IMR-90 (cell line): Measurements from ENCODE around the gene DBNDD1. TPM values are rescaled to one million over a fixed set of nuclear protein-coding genes. Genes with fewer than 3 reads are reported as not detected.

Experiments
- ATAC-seq: fragments of 200-7000 bp; cut with Tn5 transposase; 2 replicates; pipeline ENCODE4 v1.9.1; 2020; ENCODE audit warnings: low read depth, mild to moderate bottlenecking, moderate library complexity
- BruUV-seq: library from RNA; stranded (reverse); fragments of 400-500 nt; replicated peaks from 2 replicates; lab custom pipeline; 2021; lab: Mats Ljungman, UMichigan
- CTCF ChIA-PET: fragments of 300-600 bp; formaldehyde crosslinking; extraction: SDS; loops from one replicate; lab custom pipeline; 2021; ENCODE audit warnings: antibody characterized with exemption; lab: Yijun Ruan, JAX
- POLR2A ChIA-PET: fragments of 300-600 bp; sonication (Branson Sonifier 250); formaldehyde crosslinking; loops from one replicate; lab custom pipeline; 2022; ENCODE audit warnings: antibody characterized with exemption; ENCODE audit not compliant: unreplicated experiment; lab: Charles Lee
- DNase-seq: peaks from one replicate; pipeline ENCODE4 v3.0.0; 2013
- H2AFZ ChIP-seq: replicated peaks from 2 replicates; pipeline ENCODE3; 2013; ENCODE audit warnings: low read length, mild to moderate bottlenecking; ENCODE audit not compliant: poor library complexity
- H2AK5ac ChIP-seq: 2 replicates; pipeline ENCODE4 v1.6.1; 2013; ENCODE audit warnings: low read depth, low read length, inconsistent platforms
- H2AK9ac ChIP-seq: replicated peaks from 2 replicates; pipeline ENCODE3; 2013; ENCODE audit warnings: mild to moderate bottlenecking, low read depth, low read length, moderate library complexity; ENCODE audit not compliant: poor library complexity
- H2BK120ac ChIP-seq: 2 replicates; pipeline ENCODE4 v1.6.1; 2013; ENCODE audit warnings: low read depth, low read length, inconsistent platforms
- H2BK15ac ChIP-seq: 3 replicates; pipeline ENCODE4 v1.6.1; 2013; ENCODE audit warnings: low read depth, low read length, inconsistent platforms
- H2BK20ac ChIP-seq: 2 replicates; pipeline ENCODE4 v1.6.1; 2013; ENCODE audit warnings: low read depth, mild to moderate bottlenecking, inconsistent platforms, low read length, moderate library complexity
- H2BK5ac ChIP-seq: 2 replicates; pipeline ENCODE4 v1.6.1; 2013; ENCODE audit warnings: mild to moderate bottlenecking, low read depth, low read length, inconsistent platforms; ENCODE audit not compliant: poor library complexity, severe bottlenecking
- H3K14ac ChIP-seq: replicated peaks from 2 replicates; pipeline ENCODE4 v1.6.1; 2013; ENCODE audit warnings: low read depth, low read length, inconsistent platforms
- H3K18ac ChIP-seq: 2 replicates; pipeline ENCODE4 v1.6.1; 2013; ENCODE audit warnings: low read depth, low read length, control low read depth
- H3K23ac ChIP-seq: 2 replicates; pipeline ENCODE4 v1.6.1; 2013; ENCODE audit warnings: low read depth, low read length, inconsistent platforms
- H3K27ac ChIP-seq: 2 replicates; pipeline ENCODE4 v1.5.1; 2013; ENCODE audit warnings: mild to moderate bottlenecking, control low read depth, low read length; ENCODE audit not compliant: insufficient read depth
- H3K27me3 ChIP-seq: 2 replicates; pipeline ENCODE4 v1.6.1; 2013; ENCODE audit warnings: low read length; ENCODE audit not compliant: control insufficient read depth, insufficient read depth
- H3K36me3 ChIP-seq: 2 replicates; pipeline ENCODE4 v1.6.1; 2013; ENCODE audit warnings: low read length, mixed read lengths; ENCODE audit not compliant: control insufficient read depth, insufficient read depth
- H3K4ac ChIP-seq: 2 replicates; pipeline ENCODE4 v1.6.1; 2013; ENCODE audit warnings: low read depth, low read length, inconsistent platforms
- H3K4me1 ChIP-seq: 2 replicates; pipeline ENCODE4 v1.6.1; 2013; ENCODE audit warnings: low read length, mixed read lengths; ENCODE audit not compliant: control insufficient read depth, insufficient read depth
- H3K4me2 ChIP-seq: 2 replicates; pipeline ENCODE4 v1.6.1; 2013; ENCODE audit warnings: low read depth, mild to moderate bottlenecking, control low read depth, low read length, moderate library complexity
- H3K4me3 ChIP-seq: 2 replicates; pipeline ENCODE4 v1.5.1; 2013; ENCODE audit warnings: low read depth, mild to moderate bottlenecking, control low read depth, low read length, moderate library complexity; ENCODE audit not compliant: insufficient read depth
- H3K56ac ChIP-seq: 2 replicates; pipeline ENCODE4 v1.6.1; 2013; ENCODE audit warnings: low read length, inconsistent platforms; ENCODE audit not compliant: insufficient read depth; ENCODE audit errors: extremely low read depth
- H3K79me1 ChIP-seq, 2 experiments: 2 replicates each; pipeline ENCODE4 v1.6.1; 2013; ENCODE audit warnings: low read length in 2 of 2, inconsistent platforms in 1 of 2, low read depth in 1 of 2
- H3K9ac ChIP-seq: 2 replicates; pipeline ENCODE4 v1.6.1; 2013; ENCODE audit warnings: low read depth, low read length, control low read depth
- H3K9me1 ChIP-seq: 2 replicates; pipeline ENCODE4 v1.6.1; 2013; ENCODE audit warnings: low read length, inconsistent platforms; ENCODE audit not compliant: insufficient read depth
- H3K9me3 ChIP-seq: 2 replicates; pipeline ENCODE4 v1.6.1; 2013; ENCODE audit warnings: low read length; ENCODE audit not compliant: control insufficient read depth, insufficient read depth
- H4K20me1 ChIP-seq: 2 replicates; pipeline ENCODE4 v1.6.1; 2013; ENCODE audit warnings: low read length, inconsistent platforms; ENCODE audit not compliant: insufficient read depth
- H4K5ac ChIP-seq: 2 replicates; pipeline ENCODE4 v1.6.1; 2013; ENCODE audit warnings: mild to moderate bottlenecking, low read depth, low read length, control low read depth
- H4K8ac ChIP-seq, 2 experiments: 2 replicates each; pipeline ENCODE4 v1.6.1; 2013; ENCODE audit warnings: low read depth in 2 of 2, low read length in 2 of 2, control low read depth in 1 of 2, inconsistent platforms in 1 of 2
- H4K91ac ChIP-seq: 2 replicates; pipeline ENCODE4 v1.6.1; 2013; ENCODE audit warnings: low read depth, low read length, inconsistent platforms; ENCODE audit not compliant: insufficient read depth
- BHLHE40 ChIP-seq: fragments of 150-350 bp; IDR thresholded peaks from 2 replicates; pipeline ENCODE4 v1.6.1; 2016; ENCODE audit warnings: mild to moderate bottlenecking, low read depth, low read length
- CEBPB ChIP-seq: IDR thresholded peaks from 2 replicates; pipeline ENCODE4 v1.6.1; 2012; ENCODE audit warnings: low read depth, low read length, improper control_type of control experiment
- CHD1 ChIP-seq: IDR thresholded peaks from 2 replicates; pipeline ENCODE4 v1.6.1; 2012; ENCODE audit warnings: low read depth, low read length, improper control_type of control experiment
- CTCF ChIP-seq: conservative IDR thresholded peaks from 2 replicates; pipeline ENCODE4 v1.5.1; 2012; ENCODE audit warnings: mild to moderate bottlenecking, low read depth, low read length, improper control_type of control experiment
- ELK1 ChIP-seq: fragments of 150-350 bp; IDR thresholded peaks from 2 replicates; pipeline ENCODE4 v1.6.1; 2016; ENCODE audit warnings: low read depth, mild to moderate bottlenecking, low read length, moderate library complexity, borderline replicate concordance
- FOS ChIP-seq: fragments of 150-350 bp; IDR thresholded peaks from 2 replicates; pipeline ENCODE4 v1.6.1; 2016; ENCODE audit warnings: low read depth, low read length
- MAFK ChIP-seq: IDR thresholded peaks from 2 replicates; pipeline ENCODE4 v1.6.1; 2012; ENCODE audit warnings: low read depth, low read length, improper control_type of control experiment
- MAZ ChIP-seq: IDR thresholded peaks from 2 replicates; pipeline ENCODE4 v1.6.1; 2012; ENCODE audit warnings: low read depth, mild to moderate bottlenecking, low read length, improper control_type of control experiment, moderate library complexity, borderline replicate concordance
- MXI1 ChIP-seq: IDR thresholded peaks from 2 replicates; pipeline ENCODE4 v1.6.1; 2012; ENCODE audit warnings: low read depth, mild to moderate bottlenecking, low read length, moderate library complexity, borderline replicate concordance
- NFE2L2 ChIP-seq: fragments of 150-350 bp; IDR thresholded peaks from 2 replicates; pipeline ENCODE4 v1.6.1; 2016; ENCODE audit warnings: low read depth, mild to moderate bottlenecking, low read length
- POLR2A ChIP-seq: IDR thresholded peaks from 2 replicates; pipeline ENCODE4 v1.6.1; 2012; ENCODE audit warnings: mild to moderate bottlenecking, low read depth, low read length
- RAD21 ChIP-seq: IDR thresholded peaks from 2 replicates; pipeline ENCODE4 v1.6.1; 2012; ENCODE audit warnings: low read length, improper control_type of control experiment
- RCOR1 ChIP-seq: IDR thresholded peaks from 2 replicates; pipeline ENCODE4 v1.6.1; 2012; ENCODE audit warnings: mild to moderate bottlenecking, low read length, improper control_type of control experiment; ENCODE audit not compliant: insufficient replicate concordance
- RFX5 ChIP-seq: IDR thresholded peaks from 2 replicates; pipeline ENCODE4 v1.8.0; 2012; ENCODE audit warnings: low read depth, mild to moderate bottlenecking, low read length, moderate library complexity
- SMC3 ChIP-seq: fragments of 150-350 bp; IDR thresholded peaks from 2 replicates; pipeline ENCODE4 v1.6.1; 2016; ENCODE audit warnings: low read depth, mild to moderate bottlenecking, antibody characterized with exemption, low read length, moderate library complexity
- WGBS, 2 experiments: methylation state at CpG; one replicate each; pipeline versions ENCODE4 v1.1.5 to v1.1.7; 2013; ENCODE audit warnings: missing lambda C conversion rate in 2 of 2; ENCODE audit not compliant: insufficient read length in 1 of 2; ENCODE audit errors: extremely low coverage in 2 of 2; 5-methylcytosine and 5-hydroxymethylcytosine counted together
- dilution Hi-C: fragments of 300-500 bp; cut with HindIII; formaldehyde crosslinking; loops from one replicate; pipeline ENCODE4 v1.14.3; 2018; ENCODE audit warnings: low sequenced_read_pairs; ENCODE audit not compliant: unreplicated experiment
- in situ Hi-C: fragments of 300-500 bp; cut with MboI; formaldehyde crosslinking; loops from 3 replicates; pipeline ENCODE4 v1.14.3; 2019; ENCODE audit warnings: low sequenced_read_pairs, inconsistent platforms, mixed read lengths
- intact Hi-C: fragments of 100-400 bp; cut with micrococcal nuclease; formaldehyde crosslinking; loops from 2 replicates; pipeline ENCODE4 v1.10.0; 2022
- polyA plus RNA-seq, 3 experiments: library from polyadenylated mRNA; depleted of rRNA; stranded (reverse); fragments of >200 nt; gene quantifications; 2 replicates each; pipeline ENCODE4 v1.2.3, GENCODE V29; 2012; ENCODE audit warnings: low replicate concordance in 1 of 3
- total RNA-seq: library from RNA; depleted of rRNA; stranded (reverse); fragments of >200 nt; gene quantifications from 2 replicates; pipeline ENCODE4 v1.2.3, GENCODE V29; 2012
- TF ChIP-seq, protein P1 (sequence below): fragments of 150-350 bp; IDR thresholded peaks from 2 replicates; pipeline ENCODE4 v1.6.1; 2017; ENCODE audit warnings: mild to moderate bottlenecking, antibody characterized with exemption, low read length, low read depth

DBNDD1 gene
- total and polyA plus RNA-seq, 2 of the 4 experiments (the other 2 are of a cell fraction) = 3.4 to 23.0 TPM

DNA sequence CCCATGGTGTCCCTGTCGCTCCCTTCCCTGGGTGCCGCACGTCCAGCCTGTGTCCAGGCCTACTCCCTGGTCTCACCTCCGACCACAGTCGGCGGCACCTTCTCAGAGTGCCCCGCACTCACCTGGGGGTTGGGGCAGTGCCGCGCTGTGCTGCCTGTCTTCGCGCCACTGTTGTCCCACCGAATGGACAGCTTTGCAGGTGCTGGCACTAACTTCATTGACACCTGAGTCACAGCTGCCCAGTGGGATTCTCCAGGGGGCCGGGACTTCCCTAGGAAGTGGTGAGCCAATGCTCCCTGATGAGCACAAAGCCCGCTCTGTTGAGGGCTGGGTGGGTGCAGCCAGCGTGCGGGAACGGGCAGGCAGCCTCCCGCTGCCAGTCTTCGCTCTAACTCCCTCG is 24.3 kb upstream of the DBNDD1 start:
- Histone ChIP-seq H3K23ac (no peak overlapping the region), H3K36me3 (peaks cover 28% of the 10 kb centered on the region), H2AFZ (no peak overlapping the region), H3K27ac (no peak overlapping the region), H3K4me1 (peaks cover 11% of the 10 kb centered on the region), H3K18ac (no peak overlapping the region), H2BK20ac (no peak overlapping the region), H3K9ac (no peak overlapping the region), H3K27me3 (no peaks in the 10 kb centered on the region), H2BK5ac (no peak overlapping the region), H3K9me1 (no peaks in the 10 kb centered on the region), H3K79me1 (no peaks in the 10 kb centered on the region), H3K4me3 (no peak overlapping the region), H3K9me3 (no peaks in the 10 kb centered on the region), H4K91ac (no peak overlapping the region), H3K4me2 (no peak overlapping the region), H2AK5ac (no peak overlapping the region), H4K20me1 (no peaks in the 10 kb centered on the region), H4K5ac (no peak overlapping the region), H3K14ac (no peak overlapping the region), H4K8ac (no peak overlapping the region), H3K4ac (no peak overlapping the region), H2BK15ac (no peak overlapping the region), H3K56ac (no peak overlapping the region), H2AK9ac (no peak overlapping the region), H2BK120ac (no peak overlapping the region)
- ATAC-seq (no peak), DNase-seq (no peak)
- ChIA-PET POLR2A (no interaction called here), CTCF (no interaction called here)
- in situ Hi-C loops = no loop called here
- dilution Hi-C loops = no loop called here
- no peak for TF ChIP-seq ELK1
- no peak for TF ChIP-seq CTCF
- TF ChIP-seq MAZ = no peak
- TF ChIP-seq SMC3 = no peak
- TF ChIP-seq MXI1 = no peak
- TF ChIP-seq NFE2L2 = no peak
- TF ChIP-seq CHD1 = no peak
- TF ChIP-seq RAD21 = no peak
- TF ChIP-seq RFX5 = no peak
- no peak for TF ChIP-seq POLR2A
- TF ChIP-seq RCOR1 = no peak
- no peak for TF ChIP-seq BHLHE40
- TF ChIP-seq, protein P1, sequence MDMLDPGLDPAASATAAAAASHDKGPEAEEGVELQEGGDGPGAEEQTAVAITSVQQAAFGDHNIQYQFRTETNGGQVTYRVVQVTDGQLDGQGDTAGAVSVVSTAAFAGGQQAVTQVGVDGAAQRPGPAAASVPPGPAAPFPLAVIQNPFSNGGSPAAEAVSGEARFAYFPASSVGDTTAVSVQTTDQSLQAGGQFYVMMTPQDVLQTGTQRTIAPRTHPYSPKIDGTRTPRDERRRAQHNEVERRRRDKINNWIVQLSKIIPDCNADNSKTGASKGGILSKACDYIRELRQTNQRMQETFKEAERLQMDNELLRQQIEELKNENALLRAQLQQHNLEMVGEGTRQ = no peak
- no peak for TF ChIP-seq MAFK
- no peak for TF ChIP-seq FOS
- no peak for TF ChIP-seq CEBPB
- no TSS peak for BruUV-seq
- intact Hi-C loops = no loop called here
- 97% methylated on average over 13 of the region's 20 CpGs; no CpG with 5 or more reads in 1 of the 2 experiments for WGBS, 2 experiments
